Liver (tissue), 3 donors: Measurements from ENCODE around the gene RPH3AL.

Source experiments
- EGR1 ChIP-seq, 2 donors: IDR thresholded peaks; 2 replicates each; pipeline ENCODE4 v1.6.1; 2016 to 2018; ENCODE audit warnings: antibody characterized with exemption in 2 of 2, low read depth in 2 of 2
- FOXA2 ChIP-seq: IDR thresholded peaks from 2 replicates; pipeline ENCODE4 v1.6.1; 2016; ENCODE audit warnings: antibody characterized with exemption
- HNF4A ChIP-seq, 2 donors: conservative IDR thresholded peaks; 2 replicates each; pipeline ENCODE4 v1.6.1; 2016; ENCODE audit warnings: antibody characterized with exemption in 2 of 2, mild to moderate bottlenecking in 2 of 2
- JUND ChIP-seq, 2 donors: IDR thresholded peaks; 2 replicates each; pipeline ENCODE4 v1.6.1; 2016; ENCODE audit warnings: antibody characterized with exemption in 2 of 2
- RAD21 ChIP-seq, 2 donors: IDR thresholded peaks; 2 replicates each; pipeline ENCODE4 v1.6.1; 2016; ENCODE audit warnings: antibody characterized with exemption in 2 of 2, mild to moderate bottlenecking in 2 of 2
- TAF1 ChIP-seq: conservative IDR thresholded peaks from 2 replicates; pipeline ENCODE4 v1.6.1; 2016; ENCODE audit warnings: antibody characterized with exemption, mild to moderate bottlenecking
- TF ChIP-seq, protein P1 (sequence below): fragments of 150-350 bp; IDR thresholded peaks from 2 replicates; pipeline ENCODE4 v1.5.1; 2017; ENCODE audit warnings: improper control_type of control experiment, low read depth, low read length; ENCODE audit not compliant: missing input control
- TF ChIP-seq, protein P2 (sequence below): IDR thresholded peaks from 2 replicates; pipeline ENCODE4 v1.6.1; 2016; ENCODE audit warnings: antibody characterized with exemption, mild to moderate bottlenecking
- TF ChIP-seq, protein P3 (sequence below): IDR thresholded peaks from 2 replicates; pipeline ENCODE4 v1.6.1; 2016; ENCODE audit warnings: antibody characterized with exemption
- TF ChIP-seq, protein P4 (sequence below): IDR thresholded peaks from 2 replicates; pipeline ENCODE4 v1.6.1; 2016; ENCODE audit warnings: antibody characterized with exemption
- donor health status: healthy.
- donor health status: healthy.

DNA sequence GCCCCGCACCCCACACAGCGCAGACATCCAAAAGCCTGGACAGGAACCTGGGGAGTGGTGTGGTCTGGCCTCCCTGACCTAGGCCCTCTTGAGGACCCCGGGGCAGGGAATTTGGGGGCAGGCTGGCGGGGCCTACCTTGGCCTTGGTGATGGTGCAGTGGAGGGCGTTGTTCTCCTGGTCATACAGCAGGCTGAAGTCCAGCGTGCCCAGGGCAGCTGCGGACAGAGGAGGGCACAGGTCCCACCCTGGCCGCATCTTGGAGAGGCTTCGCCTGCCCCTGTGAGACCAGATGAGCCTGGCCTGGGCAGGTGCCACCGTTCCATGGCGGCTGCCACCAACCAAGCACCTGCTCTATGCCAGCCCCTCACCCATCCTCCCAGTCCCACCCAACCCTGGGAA is 180.2 kb downstream of the RPH3AL start:
- TF ChIP-seq RAD21 (IDR thresholded peaks at IDR 0.05) (no peak), EGR1 (IDR thresholded peaks at IDR 0.05; ENCODE audit: low read depth in 2 of 2) (no peak), JUND (IDR thresholded peaks at IDR 0.05) (no peak), TAF1 (no peak), HNF4A (conservative IDR thresholded peaks at IDR 0.05) (no peak), FOXA2 (no peak)
- TF ChIP-seq, protein P1, sequence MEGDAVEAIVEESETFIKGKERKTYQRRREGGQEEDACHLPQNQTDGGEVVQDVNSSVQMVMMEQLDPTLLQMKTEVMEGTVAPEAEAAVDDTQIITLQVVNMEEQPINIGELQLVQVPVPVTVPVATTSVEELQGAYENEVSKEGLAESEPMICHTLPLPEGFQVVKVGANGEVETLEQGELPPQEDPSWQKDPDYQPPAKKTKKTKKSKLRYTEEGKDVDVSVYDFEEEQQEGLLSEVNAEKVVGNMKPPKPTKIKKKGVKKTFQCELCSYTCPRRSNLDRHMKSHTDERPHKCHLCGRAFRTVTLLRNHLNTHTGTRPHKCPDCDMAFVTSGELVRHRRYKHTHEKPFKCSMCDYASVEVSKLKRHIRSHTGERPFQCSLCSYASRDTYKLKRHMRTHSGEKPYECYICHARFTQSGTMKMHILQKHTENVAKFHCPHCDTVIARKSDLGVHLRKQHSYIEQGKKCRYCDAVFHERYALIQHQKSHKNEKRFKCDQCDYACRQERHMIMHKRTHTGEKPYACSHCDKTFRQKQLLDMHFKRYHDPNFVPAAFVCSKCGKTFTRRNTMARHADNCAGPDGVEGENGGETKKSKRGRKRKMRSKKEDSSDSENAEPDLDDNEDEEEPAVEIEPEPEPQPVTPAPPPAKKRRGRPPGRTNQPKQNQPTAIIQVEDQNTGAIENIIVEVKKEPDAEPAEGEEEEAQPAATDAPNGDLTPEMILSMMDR = no peak
- TF ChIP-seq, protein P2, sequence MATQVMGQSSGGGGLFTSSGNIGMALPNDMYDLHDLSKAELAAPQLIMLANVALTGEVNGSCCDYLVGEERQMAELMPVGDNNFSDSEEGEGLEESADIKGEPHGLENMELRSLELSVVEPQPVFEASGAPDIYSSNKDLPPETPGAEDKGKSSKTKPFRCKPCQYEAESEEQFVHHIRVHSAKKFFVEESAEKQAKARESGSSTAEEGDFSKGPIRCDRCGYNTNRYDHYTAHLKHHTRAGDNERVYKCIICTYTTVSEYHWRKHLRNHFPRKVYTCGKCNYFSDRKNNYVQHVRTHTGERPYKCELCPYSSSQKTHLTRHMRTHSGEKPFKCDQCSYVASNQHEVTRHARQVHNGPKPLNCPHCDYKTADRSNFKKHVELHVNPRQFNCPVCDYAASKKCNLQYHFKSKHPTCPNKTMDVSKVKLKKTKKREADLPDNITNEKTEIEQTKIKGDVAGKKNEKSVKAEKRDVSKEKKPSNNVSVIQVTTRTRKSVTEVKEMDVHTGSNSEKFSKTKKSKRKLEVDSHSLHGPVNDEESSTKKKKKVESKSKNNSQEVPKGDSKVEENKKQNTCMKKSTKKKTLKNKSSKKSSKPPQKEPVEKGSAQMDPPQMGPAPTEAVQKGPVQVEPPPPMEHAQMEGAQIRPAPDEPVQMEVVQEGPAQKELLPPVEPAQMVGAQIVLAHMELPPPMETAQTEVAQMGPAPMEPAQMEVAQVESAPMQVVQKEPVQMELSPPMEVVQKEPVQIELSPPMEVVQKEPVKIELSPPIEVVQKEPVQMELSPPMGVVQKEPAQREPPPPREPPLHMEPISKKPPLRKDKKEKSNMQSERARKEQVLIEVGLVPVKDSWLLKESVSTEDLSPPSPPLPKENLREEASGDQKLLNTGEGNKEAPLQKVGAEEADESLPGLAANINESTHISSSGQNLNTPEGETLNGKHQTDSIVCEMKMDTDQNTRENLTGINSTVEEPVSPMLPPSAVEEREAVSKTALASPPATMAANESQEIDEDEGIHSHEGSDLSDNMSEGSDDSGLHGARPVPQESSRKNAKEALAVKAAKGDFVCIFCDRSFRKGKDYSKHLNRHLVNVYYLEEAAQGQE = no peak
- TF ChIP-seq, protein P3, sequence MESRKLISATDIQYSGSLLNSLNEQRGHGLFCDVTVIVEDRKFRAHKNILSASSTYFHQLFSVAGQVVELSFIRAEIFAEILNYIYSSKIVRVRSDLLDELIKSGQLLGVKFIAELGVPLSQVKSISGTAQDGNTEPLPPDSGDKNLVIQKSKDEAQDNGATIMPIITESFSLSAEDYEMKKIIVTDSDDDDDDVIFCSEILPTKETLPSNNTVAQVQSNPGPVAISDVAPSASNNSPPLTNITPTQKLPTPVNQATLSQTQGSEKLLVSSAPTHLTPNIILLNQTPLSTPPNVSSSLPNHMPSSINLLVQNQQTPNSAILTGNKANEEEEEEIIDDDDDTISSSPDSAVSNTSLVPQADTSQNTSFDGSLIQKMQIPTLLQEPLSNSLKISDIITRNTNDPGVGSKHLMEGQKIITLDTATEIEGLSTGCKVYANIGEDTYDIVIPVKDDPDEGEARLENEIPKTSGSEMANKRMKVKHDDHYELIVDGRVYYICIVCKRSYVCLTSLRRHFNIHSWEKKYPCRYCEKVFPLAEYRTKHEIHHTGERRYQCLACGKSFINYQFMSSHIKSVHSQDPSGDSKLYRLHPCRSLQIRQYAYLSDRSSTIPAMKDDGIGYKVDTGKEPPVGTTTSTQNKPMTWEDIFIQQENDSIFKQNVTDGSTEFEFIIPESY = no peak
- TF ChIP-seq, protein P4, sequence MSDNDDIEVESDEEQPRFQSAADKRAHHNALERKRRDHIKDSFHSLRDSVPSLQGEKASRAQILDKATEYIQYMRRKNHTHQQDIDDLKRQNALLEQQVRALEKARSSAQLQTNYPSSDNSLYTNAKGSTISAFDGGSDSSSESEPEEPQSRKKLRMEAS = no peak
